Measurements from ENCODE around the gene EIF2A. TPM values are rescaled to one million over a fixed set of nuclear protein-coding genes. Genes with fewer than 3 reads are reported as not detected.

Gene EIF2A
- total RNA-seq, 2 experiments from 2014 or later, result 85.6 to 105 TPM

GRCh38 chr3:150594150-150594549 is 47.6 kb downstream of the EIF2A start:
- ChIA-PET CTCF (ENCODE audit: unreplicated experiment) (no interaction called here), POLR2A (interaction anchor here (0.8 to 1.0 kb wide), 2 partner anchors 8 to 537 kb away, joined by 3 read pairs; partner anchors contain the start of gene SELENOT)
- H3K79me2 ChIP-seq (ENCODE audit: insufficient read depth, low read depth, low read length), result peaks cover 82% of the 10 kb centered on the region

GRCh38 chr3:150597646-150598045 is 51.1 kb downstream of the EIF2A start:
- H3K4me2 ChIP-seq (ENCODE audit: low read length), result peak overlapping the region; percentile 83
- H3K27ac ChIP-seq (ENCODE audit: low read depth, low read length, poor library complexity, severe bottlenecking), result peak overlapping the region; percentile 82
- H2AFZ ChIP-seq (ENCODE audit: low read length), result no peak overlapping the region
- no peaks in the 10 kb centered on the region for H4K20me1 ChIP-seq (ENCODE audit: insufficient read depth, low read length)
- DNase-seq (ENCODE audit: low spot score), result no peak
- TF ChIP-seq CTCF (conservative IDR thresholded peaks at IDR 0.05; ENCODE audit: low read length) (no peak), EZH2phosphoT487 (IDR thresholded peaks at IDR 0.05; ENCODE audit: borderline replicate concordance, low read depth, low read length) (no peak)
- no TSS peak for BruUV-seq (replicated peaks)
- peaks cover 41% of the 10 kb centered on the region for H3K4me1 ChIP-seq (ENCODE audit: insufficient read depth, low read length, poor library complexity, severe bottlenecking)
- intact Hi-C loops (cut with micrococcal nuclease; ENCODE audit: unreplicated experiment), result no loop called here
- peaks cover 86% of the 10 kb centered on the region for H3K79me2 ChIP-seq (ENCODE audit: insufficient read depth, low read depth, low read length)
- H3K36me3 ChIP-seq (ENCODE audit: insufficient read depth, low read length), result peaks cover 12% of the 10 kb centered on the region; the same call in 1 of the 2 replicates
- H3K9me3 ChIP-seq (ENCODE audit: low read length), result no peaks in the 10 kb centered on the region
- H3K9me2 ChIP-seq (ENCODE audit: insufficient read depth, low read length), result no peaks in the 10 kb centered on the region
- POLR2A ChIA-PET, result interaction anchor here (0.7 to 2.6 kb wide), 9 partner anchors 9 to 574 kb away, joined by 3 to 14 read pairs (median 4); no protein-coding TSS in a partner anchor
- CTCF ChIA-PET (ENCODE audit: unreplicated experiment), result no interaction called here
- peak overlapping the region; percentile 88 for H3K4me3 ChIP-seq (ENCODE audit: low read depth, low read length, poor library complexity, severe bottlenecking)

More at GRCh38 chr3:150594150-150594549, 47.6 kb downstream of the EIF2A start:
- no peaks in the 10 kb centered on the region for H3K9me3 ChIP-seq (ENCODE audit: low read length)
- no peak for DNase-seq (ENCODE audit: low spot score)
- no peaks in the 10 kb centered on the region for H3K9me2 ChIP-seq (ENCODE audit: insufficient read depth, low read length)
- peaks cover 12% of the 10 kb centered on the region; the same call in 1 of the 2 replicates for H3K36me3 ChIP-seq (ENCODE audit: insufficient read depth, low read length)
- H3K4me2 ChIP-seq (ENCODE audit: low read length), result no peak overlapping the region
- no peak overlapping the region for H3K4me3 ChIP-seq (ENCODE audit: low read depth, low read length, poor library complexity, severe bottlenecking)
- no peak overlapping the region for H3K27ac ChIP-seq (ENCODE audit: low read depth, low read length, poor library complexity, severe bottlenecking)
- H3K4me1 ChIP-seq (ENCODE audit: insufficient read depth, low read length, poor library complexity, severe bottlenecking), result peaks cover 26% of the 10 kb centered on the region
- no peak overlapping the region for H2AFZ ChIP-seq (ENCODE audit: low read length)
- BruUV-seq (replicated peaks), result no TSS peak
- intact Hi-C loops (cut with micrococcal nuclease; ENCODE audit: unreplicated experiment), result no loop called here
- H4K20me1 ChIP-seq (ENCODE audit: insufficient read depth, low read length), result no peaks in the 10 kb centered on the region
- TF ChIP-seq EZH2phosphoT487 (IDR thresholded peaks at IDR 0.05; ENCODE audit: borderline replicate concordance, low read depth, low read length) (no peak), CTCF (conservative IDR thresholded peaks at IDR 0.05; ENCODE audit: low read length) (no peak)

GRCh38 chr3:150599611-150600297 is 53.2 kb downstream of the EIF2A start:
- peak overlapping the region; percentile 83 for H3K4me2 ChIP-seq (ENCODE audit: low read length)
- no peaks in the 10 kb centered on the region for H3K9me3 ChIP-seq (ENCODE audit: low read length)
- no peaks in the 10 kb centered on the region for H3K9me2 ChIP-seq (ENCODE audit: insufficient read depth, low read length)
- no peak for DNase-seq (ENCODE audit: low spot score)
- H3K27ac ChIP-seq (ENCODE audit: low read depth, low read length, poor library complexity, severe bottlenecking), result peak overlapping the region; percentile 82
- peaks cover 41% of the 10 kb centered on the region for H3K4me1 ChIP-seq (ENCODE audit: insufficient read depth, low read length, poor library complexity, severe bottlenecking)
- peaks cover 93% of the 10 kb centered on the region for H3K79me2 ChIP-seq (ENCODE audit: insufficient read depth, low read depth, low read length)
- no peak for TF ChIP-seq CTCF (conservative IDR thresholded peaks at IDR 0.05; ENCODE audit: low read length)
- no peak for TF ChIP-seq EZH2phosphoT487 (IDR thresholded peaks at IDR 0.05; ENCODE audit: borderline replicate concordance, low read depth, low read length)
- peaks cover 8% of the 10 kb centered on the region; the same call in 1 of the 2 replicates for H4K20me1 ChIP-seq (ENCODE audit: insufficient read depth, low read length)
- ChIA-PET CTCF (ENCODE audit: unreplicated experiment) (no interaction called here), POLR2A (interaction anchor here (1.4 to 2.6 kb wide), 3 partner anchors 23 to 104 kb away, joined by 3 to 14 read pairs (median 8); partner anchors contain the start of gene ERICH6)
- peak overlapping the region; percentile 88 for H3K4me3 ChIP-seq (ENCODE audit: low read depth, low read length, poor library complexity, severe bottlenecking)
- H3K36me3 ChIP-seq (ENCODE audit: insufficient read depth, low read length), result peaks cover 14% of the 10 kb centered on the region
- H2AFZ ChIP-seq (ENCODE audit: low read length), result no peak overlapping the region
- intact Hi-C loops (cut with micrococcal nuclease; ENCODE audit: unreplicated experiment), result loop anchor here (5.0 kb wide), 2 partner anchors 103 to 488 kb away; partner anchors contain the start of genes ERICH6 and MED12L
- BruUV-seq (replicated peaks), result no TSS peak

Data from OCI-LY7 (cell line).